Trophoblast cell (in vitro differentiated cells and primary cell): Measurements from ENCODE around the gene ZNF302.

Experiments used
- DNase-seq, 2 donors: peaks; one replicate each; pipeline ENCODE4 v3.0.0-alpha.2; 2016
- H2AFZ ChIP-seq: 2 replicates; pipeline ENCODE4 v1.6.1; 2013; ENCODE audit warnings: low read length, moderate library complexity, mild to moderate bottlenecking; ENCODE audit not compliant: insufficient read depth, poor library complexity
- H2AK5ac ChIP-seq: 2 replicates; pipeline ENCODE4 v1.6.1; 2013; ENCODE audit warnings: mild to moderate bottlenecking, low read length
- H2BK120ac ChIP-seq: 2 replicates; pipeline ENCODE4 v1.6.1; 2013; ENCODE audit warnings: low read length, mild to moderate bottlenecking, moderate library complexity; ENCODE audit not compliant: insufficient read depth, poor library complexity
- H2BK12ac ChIP-seq: 2 replicates; pipeline ENCODE4 v1.6.1; 2013; ENCODE audit warnings: mild to moderate bottlenecking, low read length, moderate library complexity
- H2BK5ac ChIP-seq: 2 replicates; pipeline ENCODE4 v1.6.1; 2013; ENCODE audit warnings: low read length, low read depth, moderate library complexity, mild to moderate bottlenecking; ENCODE audit not compliant: poor library complexity
- H3K14ac ChIP-seq: 2 replicates; pipeline ENCODE4 v1.6.1; 2013; ENCODE audit warnings: mild to moderate bottlenecking, low read length
- H3K18ac ChIP-seq: 2 replicates; pipeline ENCODE4 v1.6.1; 2013; ENCODE audit warnings: mild to moderate bottlenecking, low read length
- H3K23ac ChIP-seq: 2 replicates; pipeline ENCODE4 v1.6.1; 2013; ENCODE audit warnings: low read length
- H3K27ac ChIP-seq: 2 replicates; pipeline ENCODE4 v1.5.1; 2013; ENCODE audit warnings: low read depth, mild to moderate bottlenecking, inconsistent platforms, low read length, moderate library complexity
- H3K27me3 ChIP-seq: 2 replicates; pipeline ENCODE4 v1.6.1; 2013; ENCODE audit warnings: inconsistent platforms, mild to moderate bottlenecking, low read length, moderate library complexity; ENCODE audit not compliant: insufficient read depth
- H3K36me3 ChIP-seq, 2 experiments: 1 replicate in 1 of 2; 2 replicates in 1 of 2; pipeline ENCODE4 v1.6.1; 2013; ENCODE audit warnings: low read length in 2 of 2, mild to moderate bottlenecking in 2 of 2, moderate library complexity in 1 of 2; ENCODE audit not compliant: insufficient read depth in 2 of 2, control insufficient read depth in 1 of 2
- H3K4ac ChIP-seq: 2 replicates; pipeline ENCODE4 v1.6.1; 2013; ENCODE audit warnings: low read depth, mild to moderate bottlenecking, low read length, moderate library complexity
- H3K4me1 ChIP-seq, 2 experiments: 1 replicate in 1 of 2; 2 replicates in 1 of 2; pipeline ENCODE4 v1.6.1; 2013; ENCODE audit warnings: low read length in 2 of 2, mild to moderate bottlenecking in 2 of 2, moderate library complexity in 1 of 2; ENCODE audit not compliant: insufficient read depth in 2 of 2, control insufficient read depth in 1 of 2
- H3K4me2 ChIP-seq: 2 replicates; pipeline ENCODE4 v1.6.1; 2013; ENCODE audit warnings: inconsistent platforms, mild to moderate bottlenecking, low read length, moderate library complexity
- H3K4me3 ChIP-seq: 2 replicates; pipeline ENCODE4 v1.5.1; 2013; ENCODE audit warnings: mild to moderate bottlenecking, low read depth, low read length, inconsistent platforms
- H3K79me1 ChIP-seq: one replicate; pipeline ENCODE4 v1.6.1; 2013; ENCODE audit warnings: low read length
- H3K79me2 ChIP-seq: 2 replicates; pipeline ENCODE4 v1.6.1; 2013; ENCODE audit warnings: low read length, mild to moderate bottlenecking; ENCODE audit not compliant: control insufficient read depth, insufficient read depth, poor library complexity
- H3K9ac ChIP-seq: 2 replicates; pipeline ENCODE4 v1.6.1; 2013; ENCODE audit warnings: mild to moderate bottlenecking, low read length
- H3K9me3 ChIP-seq: 2 replicates; pipeline ENCODE4 v1.6.1; 2013; ENCODE audit warnings: low read depth, mild to moderate bottlenecking, control low read depth, inconsistent platforms, low read length; ENCODE audit not compliant: insufficient read depth
- H4K12ac ChIP-seq: 2 replicates; pipeline ENCODE4 v1.6.1; 2013; ENCODE audit warnings: low read depth, mild to moderate bottlenecking, low read length, moderate library complexity
- H4K8ac ChIP-seq: 2 replicates; pipeline ENCODE4 v1.6.1; 2013; ENCODE audit warnings: low read depth, mild to moderate bottlenecking, low read length, moderate library complexity
- H4K91ac ChIP-seq: one replicate; pipeline ENCODE4 v1.6.1; 2013; ENCODE audit warnings: low read depth, mild to moderate bottlenecking, low read length, moderate library complexity
- whole genome bisulfite sequencing: extraction: QIAGEN DNeasy Blood & Tissue Kit; methylation state at CpG from one replicate; pipeline ENCODE4 v1.1.7; 2013; ENCODE audit warnings: missing lambda C conversion rate; ENCODE audit not compliant: insufficient read length, insufficient coverage; ENCODE audit errors: extremely low coverage; 5-methylcytosine and 5-hydroxymethylcytosine counted together

Gene ZNF302

DNA sequence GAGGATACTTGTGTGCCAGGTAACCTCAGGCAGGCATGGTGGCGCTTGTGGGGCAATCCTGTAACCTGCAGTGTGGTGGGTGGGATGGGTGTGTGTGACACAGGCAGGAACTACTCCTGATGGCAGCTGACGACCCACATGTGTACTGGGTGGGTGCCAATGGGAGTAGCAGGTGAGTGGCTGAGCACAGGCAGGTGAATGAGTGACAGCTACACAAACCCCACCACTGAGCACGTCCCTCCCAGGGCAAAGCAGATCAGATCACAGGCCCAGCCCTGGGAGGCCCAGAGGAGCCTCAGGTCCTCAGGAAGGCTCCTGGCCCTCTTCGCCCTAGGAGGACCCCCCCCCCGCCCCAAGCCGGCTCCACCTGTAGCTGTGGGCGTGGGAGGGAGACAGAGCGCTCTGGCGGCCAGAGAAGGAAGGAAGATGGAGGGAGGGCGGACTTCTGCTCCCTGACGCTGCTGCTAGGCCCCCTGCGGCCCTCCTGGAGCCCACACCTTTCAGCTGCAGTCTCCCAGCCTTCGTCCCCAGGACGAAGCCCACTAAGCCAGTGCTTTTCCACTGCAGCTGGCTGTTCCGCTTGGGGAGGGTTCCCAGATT lies 55.2 kb downstream of the ZNF302 start:
- Histone ChIP-seq H3K23ac (no peak overlapping the region), H2BK120ac (no peak overlapping the region), H4K91ac (no peak overlapping the region), H4K8ac (peak overlapping the region; percentile 81), H3K79me2 (peaks cover 3% of the 10 kb centered on the region), H4K12ac (no peak overlapping the region), H3K9me3 (peaks cover 3% of the 10 kb centered on the region), H2AFZ (no peak overlapping the region), H3K4me2 (peak overlapping the region; percentile 79), H3K4ac (no peak overlapping the region), H3K4me1 (peaks cover 3 to 6% of the 10 kb centered on the region in 2 experiments), H3K4me3 (no peak overlapping the region), H2BK5ac (no peak overlapping the region), H3K27ac (no peak overlapping the region), H3K36me3 (no peaks in the 10 kb centered on the region), H3K14ac (no peak overlapping the region), H3K18ac (no peak overlapping the region), H3K79me1 (peaks cover 7% of the 10 kb centered on the region), H3K9ac (no peak overlapping the region), H2AK5ac (no peak overlapping the region), H2BK12ac (no peak overlapping the region), H3K27me3 (no peaks in the 10 kb centered on the region)
- no CpG with 5 or more reads among the region's 15 CpGs for WGBS
- no peak for DNase-seq

DNA sequence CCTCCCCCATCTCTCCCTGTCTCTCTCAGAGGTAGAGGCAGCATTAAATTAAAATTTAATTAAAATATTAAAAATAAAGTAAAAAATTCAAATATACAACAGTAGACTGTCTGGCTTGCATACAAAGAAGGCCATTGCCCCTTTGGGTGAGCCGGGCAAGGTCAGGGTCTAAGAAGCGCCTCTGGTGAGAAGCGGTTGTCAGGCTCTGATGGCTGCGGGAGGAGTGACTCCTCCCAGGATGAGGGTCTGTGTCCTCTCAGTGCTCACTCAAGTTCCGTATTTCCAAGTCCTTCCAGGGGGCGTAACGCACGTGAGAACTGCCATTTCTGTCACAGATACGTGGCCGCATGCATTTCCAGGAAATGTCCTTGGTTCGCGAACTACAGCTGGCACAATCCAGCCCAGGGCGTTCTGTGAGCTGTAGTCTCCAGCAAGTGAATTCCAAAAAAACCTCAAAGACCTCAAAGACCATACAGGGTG lies 55.8 kb downstream of the ZNF302 start:
- Histone ChIP-seq H3K23ac (no peak overlapping the region), H4K12ac (peak overlapping the region; percentile 90), H3K9ac (peak overlapping the region; percentile 13), H2AK5ac (no peak overlapping the region), H3K4me2 (peak overlapping the region; percentile 79), H3K4me1 (peaks cover 3 to 6% of the 10 kb centered on the region in 2 experiments), H2BK120ac (no peak overlapping the region), H3K79me1 (peaks cover 7% of the 10 kb centered on the region), H2BK12ac (no peak overlapping the region), H3K14ac (peak overlapping the region; percentile 8), H3K36me3 (no peaks in the 10 kb centered on the region), H3K79me2 (peaks cover 3% of the 10 kb centered on the region), H2BK5ac (no peak overlapping the region), H3K27ac (peak overlapping the region; percentile 87), H3K4ac (no peak overlapping the region), H3K9me3 (peaks cover 3% of the 10 kb centered on the region), H3K18ac (no peak overlapping the region), H3K4me3 (peak overlapping the region; percentile 84), H4K8ac (peak overlapping the region; percentile 79), H2AFZ (peak overlapping the region; percentile 68), H4K91ac (peak overlapping the region; percentile 54), H3K27me3 (no peaks in the 10 kb centered on the region)
- no CpG with 5 or more reads among the region's 13 CpGs for WGBS
- DNase-seq: peak; percentile 79 to 82

DNA sequence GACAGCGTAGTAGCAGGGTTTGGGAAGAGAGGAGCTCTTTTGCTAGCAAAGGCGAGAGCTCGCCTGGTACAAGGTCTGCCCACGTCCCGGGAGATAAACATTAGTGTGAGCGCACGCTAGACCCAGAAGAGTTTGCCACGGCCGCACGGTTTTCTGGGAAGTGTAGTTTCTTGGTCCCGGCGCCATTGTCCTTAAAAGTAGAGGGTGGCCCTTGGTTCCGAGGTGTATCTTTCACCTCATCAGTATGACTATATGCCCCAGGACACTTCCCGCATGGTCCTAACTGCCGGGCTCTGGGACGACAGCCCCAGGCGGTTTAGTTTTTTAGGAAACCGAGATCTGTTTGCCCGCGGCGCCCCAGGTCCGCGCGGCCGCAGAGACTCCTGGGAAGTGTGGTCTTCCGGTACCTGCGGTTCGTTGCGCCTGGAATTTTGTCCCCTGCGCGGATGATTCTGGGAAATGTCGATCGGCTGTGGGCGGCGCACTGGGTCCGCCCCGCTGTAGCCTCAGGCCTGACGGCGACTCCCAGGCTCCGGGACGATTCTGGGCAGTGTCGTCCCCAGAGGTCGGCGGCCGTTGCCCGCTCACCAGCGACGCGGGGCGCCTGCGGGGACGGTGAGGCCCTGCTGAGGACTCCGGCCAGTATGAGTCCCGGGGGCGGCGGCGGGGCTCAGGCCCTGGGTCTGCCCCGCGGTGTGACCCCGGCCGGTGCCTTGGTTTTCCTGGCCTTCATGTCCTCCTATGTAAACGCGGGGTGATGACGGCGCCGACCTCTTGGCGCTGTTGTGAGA lies 56.5 kb downstream of the ZNF302 start, which contains the start of gene ZNF181:
ZNF181 (plus strand) TSS at position 498 of the 791 bp plus-strand sequence. CDS start 795 bp downstream, outside the sequence.
- no peak within 1 kb of the TSS for H2AK5ac ChIP-seq
- H3K4me3 ChIP-seq: peak within 1 kb of the TSS; percentile 84
- peak within 1 kb of the TSS; percentile 87 for H3K27ac ChIP-seq
- peaks cover 0 to 1% of the 10 kb centered on the region in 2 experiments for H3K36me3 ChIP-seq
- no peak within 1 kb of the TSS for H3K23ac ChIP-seq
- peak within 1 kb of the TSS; percentile 96 for H2BK120ac ChIP-seq
- no CpG with 5 or more reads among the region's 67 CpGs for WGBS
- peak within 1 kb of the TSS; percentile 97 for H2BK5ac ChIP-seq
- H3K14ac ChIP-seq: peak within 1 kb of the TSS; percentile 99
- DNase-seq: peak; percentile 95 to 98
- peaks cover 3 to 6% of the 10 kb centered on the region in 2 experiments for H3K4me1 ChIP-seq
- peaks cover 3% of the 10 kb centered on the region for H3K9me3 ChIP-seq
- peak within 1 kb of the TSS; percentile 90 for H3K9ac ChIP-seq
- H2BK12ac ChIP-seq: peak within 1 kb of the TSS; percentile 52
- peak within 1 kb of the TSS; percentile 79 for H3K4me2 ChIP-seq
- H3K27me3 ChIP-seq: no peaks in the 10 kb centered on the region
- peaks cover 3% of the 10 kb centered on the region for H3K79me2 ChIP-seq
- H4K91ac ChIP-seq: peak within 1 kb of the TSS; percentile 99
- H4K8ac ChIP-seq: peak within 1 kb of the TSS; percentile 100
- H3K79me1 ChIP-seq: peaks cover 7% of the 10 kb centered on the region
- H3K18ac ChIP-seq: peak within 1 kb of the TSS; percentile 91
- H4K12ac ChIP-seq: peak within 1 kb of the TSS; percentile 98
- peak within 1 kb of the TSS; percentile 94 for H3K4ac ChIP-seq
- H2AFZ ChIP-seq: peak within 1 kb of the TSS; percentile 99

DNA sequence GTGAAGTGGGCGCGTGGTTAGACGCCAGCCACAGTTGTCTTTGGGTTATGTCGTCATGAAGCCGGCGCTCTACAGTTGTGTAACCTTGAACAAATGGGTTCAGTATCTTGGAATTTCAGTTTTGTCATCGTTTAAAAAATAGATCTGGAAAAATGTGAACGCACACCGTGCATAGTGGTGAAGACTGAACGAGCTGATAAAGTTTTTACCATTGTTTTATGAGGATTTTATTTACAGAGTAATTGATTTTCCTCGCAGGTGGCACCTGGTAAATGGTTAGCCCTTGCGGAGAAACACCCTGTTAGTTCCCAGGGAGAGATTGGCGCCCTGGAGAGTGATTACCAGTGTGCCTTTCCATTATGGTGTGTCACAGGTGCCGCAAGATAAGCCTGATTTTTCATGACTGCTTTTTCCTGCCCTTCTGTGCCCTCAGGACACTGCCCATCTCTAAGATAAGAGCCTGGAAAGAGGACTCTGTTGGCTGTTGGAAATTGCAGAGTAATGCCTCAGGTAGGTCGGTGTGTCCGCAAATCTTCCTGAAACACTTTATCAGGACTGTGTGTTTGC lies 57.1 kb downstream of the ZNF302 start:
- Histone ChIP-seq H3K27me3 (no peaks in the 10 kb centered on the region), H3K36me3 (peaks cover 0 to 4% of the 10 kb centered on the region in 2 experiments), H3K4ac (no peak overlapping the region), H2BK12ac (no peak overlapping the region), H3K9ac (peak overlapping the region; percentile 78), H3K4me1 (peaks cover 3 to 6% of the 10 kb centered on the region in 2 experiments), H3K23ac (no peak overlapping the region), H3K18ac (peak overlapping the region; percentile 91), H4K91ac (peak overlapping the region; percentile 99), H2AFZ (peak overlapping the region; percentile 99), H2AK5ac (no peak overlapping the region), H3K14ac (peak overlapping the region; percentile 99), H4K8ac (peak overlapping the region; percentile 100), H3K4me3 (peak overlapping the region; percentile 84), H3K4me2 (peak overlapping the region; percentile 79), H4K12ac (peak overlapping the region; percentile 98), H3K79me2 (peaks cover 3% of the 10 kb centered on the region), H2BK5ac (peak overlapping the region; percentile 97), H3K9me3 (peaks cover 3% of the 10 kb centered on the region), H3K27ac (peak overlapping the region; percentile 87), H2BK120ac (peak overlapping the region; percentile 96), H3K79me1 (peaks cover 7% of the 10 kb centered on the region)
- no CpG with 5 or more reads among the region's 16 CpGs for WGBS
- DNase-seq: peak; percentile 87
